ENCODE results near the gene CST8. TPM values are rescaled to one million over a fixed set of nuclear protein-coding genes. Genes with fewer than 3 reads are reported as not detected.

CST8 gene
- total and polyA plus RNA-seq, 2 experiments from 2014 or later = not detected

DNA sequence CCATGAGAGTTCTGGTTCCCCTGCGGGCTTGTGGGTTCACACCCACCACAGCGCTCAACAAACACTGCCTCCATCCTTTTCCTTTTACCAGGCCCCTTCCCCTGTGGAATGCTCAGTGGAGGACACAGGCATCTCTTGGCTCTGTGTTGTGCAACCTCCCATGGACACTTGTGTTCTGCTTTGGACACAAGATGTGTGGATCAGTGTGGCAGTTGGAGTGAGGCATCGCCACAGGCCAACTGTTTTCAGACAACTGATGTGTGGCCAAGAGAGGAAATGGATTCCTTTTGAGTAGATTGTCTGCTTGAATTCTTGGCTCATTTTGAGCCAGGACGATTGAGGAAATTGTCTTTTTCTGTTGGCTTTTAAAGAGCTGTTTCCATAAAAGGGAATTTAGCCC is 26.8 kb downstream of the CST8 start (continued):
- TF ChIP-seq, protein P1, sequence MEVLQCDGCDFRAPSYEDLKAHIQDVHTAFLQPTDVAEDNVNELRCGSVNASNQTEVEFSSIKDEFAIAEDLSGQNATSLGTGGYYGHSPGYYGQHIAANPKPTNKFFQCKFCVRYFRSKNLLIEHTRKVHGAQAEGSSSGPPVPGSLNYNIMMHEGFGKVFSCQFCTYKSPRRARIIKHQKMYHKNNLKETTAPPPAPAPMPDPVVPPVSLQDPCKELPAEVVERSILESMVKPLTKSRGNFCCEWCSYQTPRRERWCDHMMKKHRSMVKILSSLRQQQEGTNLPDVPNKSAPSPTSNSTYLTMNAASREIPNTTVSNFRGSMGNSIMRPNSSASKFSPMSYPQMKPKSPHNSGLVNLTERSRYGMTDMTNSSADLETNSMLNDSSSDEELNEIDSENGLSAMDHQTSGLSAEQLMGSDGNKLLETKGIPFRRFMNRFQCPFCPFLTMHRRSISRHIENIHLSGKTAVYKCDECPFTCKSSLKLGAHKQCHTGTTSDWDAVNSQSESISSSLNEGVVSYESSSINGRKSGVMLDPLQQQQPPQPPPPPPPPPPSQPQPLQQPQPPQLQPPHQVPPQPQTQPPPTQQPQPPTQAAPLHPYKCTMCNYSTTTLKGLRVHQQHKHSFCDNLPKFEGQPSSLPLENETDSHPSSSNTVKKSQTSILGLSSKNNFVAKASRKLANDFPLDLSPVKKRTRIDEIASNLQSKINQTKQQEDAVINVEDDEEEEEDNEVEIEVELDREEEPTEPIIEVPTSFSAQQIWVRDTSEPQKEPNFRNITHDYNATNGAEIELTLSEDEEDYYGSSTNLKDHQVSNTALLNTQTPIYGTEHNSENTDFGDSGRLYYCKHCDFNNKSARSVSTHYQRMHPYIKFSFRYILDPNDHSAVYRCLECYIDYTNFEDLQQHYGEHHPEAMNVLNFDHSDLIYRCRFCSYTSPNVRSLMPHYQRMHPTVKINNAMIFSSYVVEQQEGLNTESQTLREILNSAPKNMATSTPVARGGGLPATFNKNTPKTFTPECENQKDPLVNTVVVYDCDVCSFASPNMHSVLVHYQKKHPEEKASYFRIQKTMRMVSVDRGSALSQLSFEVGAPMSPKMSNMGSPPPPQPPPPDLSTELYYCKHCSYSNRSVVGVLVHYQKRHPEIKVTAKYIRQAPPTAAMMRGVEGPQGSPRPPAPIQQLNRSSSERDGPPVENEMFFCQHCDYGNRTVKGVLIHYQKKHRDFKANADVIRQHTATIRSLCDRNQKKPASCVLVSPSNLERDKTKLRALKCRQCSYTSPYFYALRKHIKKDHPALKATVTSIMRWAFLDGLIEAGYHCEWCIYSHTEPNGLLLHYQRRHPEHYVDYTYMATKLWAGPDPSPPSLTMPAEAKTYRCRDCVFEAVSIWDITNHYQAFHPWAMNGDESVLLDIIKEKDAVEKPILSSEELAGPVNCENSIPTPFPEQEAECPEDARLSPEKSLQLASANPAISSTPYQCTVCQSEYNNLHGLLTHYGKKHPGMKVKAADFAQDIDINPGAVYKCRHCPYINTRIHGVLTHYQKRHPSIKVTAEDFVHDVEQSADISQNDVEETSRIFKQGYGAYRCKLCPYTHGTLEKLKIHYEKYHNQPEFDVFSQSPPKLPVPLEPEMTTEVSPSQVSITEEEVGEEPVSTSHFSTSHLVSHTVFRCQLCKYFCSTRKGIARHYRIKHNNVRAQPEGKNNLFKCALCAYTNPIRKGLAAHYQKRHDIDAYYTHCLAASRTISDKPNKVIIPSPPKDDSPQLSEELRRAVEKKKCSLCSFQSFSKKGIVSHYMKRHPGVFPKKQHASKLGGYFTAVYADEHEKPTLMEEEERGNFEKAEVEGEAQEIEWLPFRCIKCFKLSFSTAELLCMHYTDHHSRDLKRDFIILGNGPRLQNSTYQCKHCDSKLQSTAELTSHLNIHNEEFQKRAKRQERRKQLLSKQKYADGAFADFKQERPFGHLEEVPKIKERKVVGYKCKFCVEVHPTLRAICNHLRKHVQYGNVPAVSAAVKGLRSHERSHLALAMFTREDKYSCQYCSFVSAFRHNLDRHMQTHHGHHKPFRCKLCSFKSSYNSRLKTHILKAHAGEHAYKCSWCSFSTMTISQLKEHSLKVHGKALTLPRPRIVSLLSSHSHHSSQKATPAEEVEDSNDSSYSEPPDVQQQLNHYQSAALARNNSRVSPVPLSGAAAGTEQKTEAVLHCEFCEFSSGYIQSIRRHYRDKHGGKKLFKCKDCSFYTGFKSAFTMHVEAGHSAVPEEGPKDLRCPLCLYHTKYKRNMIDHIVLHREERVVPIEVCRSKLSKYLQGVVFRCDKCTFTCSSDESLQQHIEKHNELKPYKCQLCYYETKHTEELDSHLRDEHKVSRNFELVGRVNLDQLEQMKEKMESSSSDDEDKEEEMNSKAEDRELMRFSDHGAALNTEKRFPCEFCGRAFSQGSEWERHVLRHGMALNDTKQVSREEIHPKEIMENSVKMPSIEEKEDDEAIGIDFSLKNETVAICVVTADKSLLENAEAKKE (CRISPR knock-in tag; IDR thresholded peaks at IDR 0.05) = no peak
- no peak for TF ChIP-seq STAT1 (IDR thresholded peaks at IDR 0.05; ENCODE audit: unreplicated experiment)

DNA sequence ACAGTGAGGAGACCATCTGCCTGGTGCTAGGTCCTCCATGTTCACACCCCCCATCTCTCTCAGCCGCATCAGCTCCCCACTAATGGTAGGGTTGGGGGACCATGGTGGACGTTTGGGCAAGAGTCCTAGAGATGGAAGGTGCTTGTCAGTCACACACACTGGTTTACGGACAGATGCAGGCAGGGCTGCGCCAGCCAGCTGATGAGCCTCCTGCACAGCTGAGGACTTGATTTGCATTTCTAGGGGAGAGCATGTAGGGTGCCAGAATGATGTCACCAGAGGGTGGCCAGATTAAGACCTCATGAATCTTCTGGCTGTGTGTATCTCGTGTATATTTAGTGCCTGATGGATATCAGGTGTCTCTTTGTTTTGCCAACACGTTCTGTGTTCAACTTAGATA is 28.6 kb downstream of the CST8 start:
- H3K4me2 ChIP-seq = no peak overlapping the region
- H3K27me3 ChIP-seq (ENCODE audit: insufficient read depth) = no peaks in the 10 kb centered on the region
- no peaks in the 10 kb centered on the region for H3K36me3 ChIP-seq (ENCODE audit: insufficient read depth)
- no peaks in the 10 kb centered on the region for H4K20me1 ChIP-seq (replicated peaks; ENCODE audit: insufficient read depth)
- peaks cover 24% of the 10 kb centered on the region for H3K9me2 ChIP-seq (ENCODE audit: insufficient read depth)
- H3K27me3 Mint-ChIP-seq (ENCODE audit: insufficient read depth, low read depth, poor library complexity) = peaks cover 2% of the 10 kb centered on the region
- H2AFZ ChIP-seq = no peak overlapping the region
- no peaks in the 10 kb centered on the region for H3K79me2 ChIP-seq (replicated peaks; ENCODE audit: insufficient read depth)
- H3K9me3 Mint-ChIP-seq = peaks cover 8% of the 10 kb centered on the region
- peaks cover 10% of the 10 kb centered on the region; the same call in 2 of the 3 replicates for H3K36me3 Mint-ChIP-seq (ENCODE audit: low read depth)
- no peaks in the 10 kb centered on the region for H3F3A ChIP-seq (replicated peaks; ENCODE audit: low read depth)
- H3K4me3 ChIP-seq = no peak overlapping the region
- ATAC-seq = no peak
- peaks cover 30% of the 10 kb centered on the region for H3K4me1 Mint-ChIP-seq
- peaks cover 10% of the 10 kb centered on the region; the same call in 1 of the 2 replicates for H3K4me1 ChIP-seq (ENCODE audit: insufficient read depth)
- H3K4me3 Mint-ChIP-seq = no peak overlapping the region
- H3K27ac Mint-ChIP-seq = no peak overlapping the region
- DNase-seq (ENCODE audit: low spot score) = no peak
- no peak overlapping the region for H3K27ac ChIP-seq (ENCODE audit: low read depth)
- TF ChIP-seq EZH2phosphoT487 (IDR thresholded peaks at IDR 0.05; ENCODE audit: unreplicated experiment) (no peak), ZNF331 (CRISPR knock-in tag; IDR thresholded peaks at IDR 0.05; ENCODE audit: low read depth) (no peak)
- TF ChIP-seq, protein P1 (CRISPR knock-in tag; IDR thresholded peaks at IDR 0.05) = no peak
- TF ChIP-seq, protein P2, sequence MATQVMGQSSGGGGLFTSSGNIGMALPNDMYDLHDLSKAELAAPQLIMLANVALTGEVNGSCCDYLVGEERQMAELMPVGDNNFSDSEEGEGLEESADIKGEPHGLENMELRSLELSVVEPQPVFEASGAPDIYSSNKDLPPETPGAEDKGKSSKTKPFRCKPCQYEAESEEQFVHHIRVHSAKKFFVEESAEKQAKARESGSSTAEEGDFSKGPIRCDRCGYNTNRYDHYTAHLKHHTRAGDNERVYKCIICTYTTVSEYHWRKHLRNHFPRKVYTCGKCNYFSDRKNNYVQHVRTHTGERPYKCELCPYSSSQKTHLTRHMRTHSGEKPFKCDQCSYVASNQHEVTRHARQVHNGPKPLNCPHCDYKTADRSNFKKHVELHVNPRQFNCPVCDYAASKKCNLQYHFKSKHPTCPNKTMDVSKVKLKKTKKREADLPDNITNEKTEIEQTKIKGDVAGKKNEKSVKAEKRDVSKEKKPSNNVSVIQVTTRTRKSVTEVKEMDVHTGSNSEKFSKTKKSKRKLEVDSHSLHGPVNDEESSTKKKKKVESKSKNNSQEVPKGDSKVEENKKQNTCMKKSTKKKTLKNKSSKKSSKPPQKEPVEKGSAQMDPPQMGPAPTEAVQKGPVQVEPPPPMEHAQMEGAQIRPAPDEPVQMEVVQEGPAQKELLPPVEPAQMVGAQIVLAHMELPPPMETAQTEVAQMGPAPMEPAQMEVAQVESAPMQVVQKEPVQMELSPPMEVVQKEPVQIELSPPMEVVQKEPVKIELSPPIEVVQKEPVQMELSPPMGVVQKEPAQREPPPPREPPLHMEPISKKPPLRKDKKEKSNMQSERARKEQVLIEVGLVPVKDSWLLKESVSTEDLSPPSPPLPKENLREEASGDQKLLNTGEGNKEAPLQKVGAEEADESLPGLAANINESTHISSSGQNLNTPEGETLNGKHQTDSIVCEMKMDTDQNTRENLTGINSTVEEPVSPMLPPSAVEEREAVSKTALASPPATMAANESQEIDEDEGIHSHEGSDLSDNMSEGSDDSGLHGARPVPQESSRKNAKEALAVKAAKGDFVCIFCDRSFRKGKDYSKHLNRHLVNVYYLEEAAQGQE (IDR thresholded peaks at IDR 0.05; ENCODE audit: unreplicated experiment) = no peak

Data from GM23338 (cell line).